ENCODE measurements around the gene PTPRN2. TPM values are rescaled to one million over a fixed set of nuclear protein-coding genes. Genes with fewer than 3 reads are reported as not detected.

PTPRN2 gene
- total and polyA plus RNA-seq, 9 of the 15 experiments (the other 6 are each of a cell fraction or from before 2014, with no cell fraction given), result not detected

- TF ChIP-seq JUND (IDR thresholded peaks at IDR 0.05; ENCODE audit: borderline replicate concordance, low read depth, low read length) (no peak), JUND (tag; IDR thresholded peaks at IDR 0.05; ENCODE audit: borderline replicate concordance, low read depth, low read length) (no peak), SMC3 (conservative IDR thresholded peaks at IDR 0.05; ENCODE audit: insufficient read depth, low read depth, low read length) (no peak), TAF15 (IDR thresholded peaks at IDR 0.05; ENCODE audit: low read depth, low read length) (no peak), FOSL1 (tag; conservative IDR thresholded peaks at IDR 0.05) (no peak)
Observed at GRCh38 chr7:157768198-157768597, 819.4 kb downstream of the PTPRN2 start (continued).

- H3K36me3 ChIP-seq (ENCODE audit: control insufficient read depth, insufficient read depth, low read length), result no peaks in the 10 kb centered on the region
- no peak overlapping the region for H3K9ac ChIP-seq (ENCODE audit: insufficient read depth in 1 of 2, low read depth in 2 of 2, low read length in 2 of 2)
- ATAC-seq (no peak), FAIRE-seq (no peak), DNase-seq (ENCODE audit: extremely low read depth in 1 of 4, low spot score in 3 of 4) (no peak)
- H3K9me3 ChIP-seq (replicated peaks; ENCODE audit: control insufficient read depth, insufficient read depth, low read depth, low read length), result no peaks in the 10 kb centered on the region; the same call in 1 of the 2 replicates
- H3K79me2 ChIP-seq (ENCODE audit: control insufficient read depth, insufficient read depth, low read length), result no peaks in the 10 kb centered on the region
- no peak overlapping the region for H3K4me3 ChIP-seq
- no peaks in the 10 kb centered on the region; the same call in 1 of the 2 replicates for H4K20me1 ChIP-seq (replicated peaks; ENCODE audit: control insufficient read depth, insufficient read depth, low read length)
- POLR2A ChIA-PET, result no interaction called here
- in situ Hi-C loops (cut with MboI), result no loop called here
- H3K9me1 ChIP-seq (ENCODE audit: control insufficient read depth, insufficient read depth, low read length), result no peaks in the 10 kb centered on the region
- H3K4me1 ChIP-seq (replicated peaks in 1 of 2; ENCODE audit: control insufficient read depth in 2 of 2, insufficient read depth in 2 of 2, low read length in 2 of 2), result no peaks in the 10 kb centered on the region; a peak in 1 of 5 replicates
- H3K27me3 ChIP-seq (ENCODE audit: control insufficient read depth in 2 of 2, insufficient read depth in 2 of 2, low read length in 2 of 2), result peaks cover 22 to 57% of the 10 kb centered on the region in 2 experiments
- H3K27ac ChIP-seq (ENCODE audit: extremely low read depth, low read depth, low read length), result no peak overlapping the region
- CTCF ChIA-PET (ENCODE audit: low intra/inter-chr PET ratio), result no interaction called here
- no peak overlapping the region for H2AFZ ChIP-seq (ENCODE audit: low read depth, low read length)
- WGBS (ENCODE audit: insufficient coverage, low coverage, missing lambda C conversion rate), result 1% methylated on average over 14 of the region's 14 CpGs
- H3K4me2 ChIP-seq (ENCODE audit: insufficient read depth, low read length), result no peak overlapping the region
- intact Hi-C loops (cut with micrococcal nuclease), result no loop called here
- BruUV-seq (replicated peaks), result no TSS peak
- TF ChIP-seq ARID1B (IDR thresholded peaks at IDR 0.05) (no peak), POLR2A (conservative IDR thresholded peaks at IDR 0.05) (no peak), DACH1 (IDR thresholded peaks at IDR 0.05; ENCODE audit: partially characterized antibody) (no peak), ZBTB7A (IDR thresholded peaks at IDR 0.05; ENCODE audit: borderline replicate concordance, control insufficient read depth, low read depth, low read length) (no peak), NR2C1 (IDR thresholded peaks at IDR 0.05) (no peak), NR2C1 (tag; IDR thresholded peaks at IDR 0.05) (no peak)
- TF ChIP-seq, protein P1, sequence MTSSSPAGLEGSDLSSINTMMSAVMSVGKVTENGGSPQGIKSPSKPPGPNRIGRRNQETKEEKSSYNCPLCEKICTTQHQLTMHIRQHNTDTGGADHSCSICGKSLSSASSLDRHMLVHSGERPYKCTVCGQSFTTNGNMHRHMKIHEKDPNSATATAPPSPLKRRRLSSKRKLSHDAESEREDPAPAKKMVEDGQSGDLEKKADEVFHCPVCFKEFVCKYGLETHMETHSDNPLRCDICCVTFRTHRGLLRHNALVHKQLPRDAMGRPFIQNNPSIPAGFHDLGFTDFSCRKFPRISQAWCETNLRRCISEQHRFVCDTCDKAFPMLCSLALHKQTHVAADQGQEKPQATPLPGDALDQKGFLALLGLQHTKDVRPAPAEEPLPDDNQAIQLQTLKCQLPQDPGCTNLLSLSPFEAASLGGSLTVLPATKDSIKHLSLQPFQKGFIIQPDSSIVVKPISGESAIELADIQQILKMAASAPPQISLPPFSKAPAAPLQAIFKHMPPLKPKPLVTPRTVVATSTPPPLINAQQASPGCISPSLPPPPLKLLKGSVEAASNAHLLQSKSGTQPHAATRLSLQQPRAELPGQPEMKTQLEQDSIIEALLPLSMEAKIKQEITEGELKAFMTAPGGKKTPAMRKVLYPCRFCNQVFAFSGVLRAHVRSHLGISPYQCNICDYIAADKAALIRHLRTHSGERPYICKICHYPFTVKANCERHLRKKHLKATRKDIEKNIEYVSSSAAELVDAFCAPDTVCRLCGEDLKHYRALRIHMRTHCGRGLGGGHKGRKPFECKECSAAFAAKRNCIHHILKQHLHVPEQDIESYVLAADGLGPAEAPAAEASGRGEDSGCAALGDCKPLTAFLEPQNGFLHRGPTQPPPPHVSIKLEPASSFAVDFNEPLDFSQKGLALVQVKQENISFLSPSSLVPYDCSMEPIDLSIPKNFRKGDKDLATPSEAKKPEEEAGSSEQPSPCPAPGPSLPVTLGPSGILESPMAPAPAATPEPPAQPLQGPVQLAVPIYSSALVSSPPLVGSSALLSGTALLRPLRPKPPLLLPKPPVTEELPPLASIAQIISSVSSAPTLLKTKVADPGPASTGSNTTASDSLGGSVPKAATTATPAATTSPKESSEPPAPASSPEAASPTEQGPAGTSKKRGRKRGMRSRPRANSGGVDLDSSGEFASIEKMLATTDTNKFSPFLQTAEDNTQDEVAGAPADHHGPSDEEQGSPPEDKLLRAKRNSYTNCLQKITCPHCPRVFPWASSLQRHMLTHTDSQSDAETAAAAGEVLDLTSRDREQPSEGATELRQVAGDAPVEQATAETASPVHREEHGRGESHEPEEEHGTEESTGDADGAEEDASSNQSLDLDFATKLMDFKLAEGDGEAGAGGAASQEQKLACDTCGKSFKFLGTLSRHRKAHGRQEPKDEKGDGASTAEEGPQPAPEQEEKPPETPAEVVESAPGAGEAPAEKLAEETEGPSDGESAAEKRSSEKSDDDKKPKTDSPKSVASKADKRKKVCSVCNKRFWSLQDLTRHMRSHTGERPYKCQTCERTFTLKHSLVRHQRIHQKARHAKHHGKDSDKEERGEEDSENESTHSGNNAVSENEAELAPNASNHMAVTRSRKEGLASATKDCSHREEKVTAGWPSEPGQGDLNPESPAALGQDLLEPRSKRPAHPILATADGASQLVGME (CRISPR knock-in tag; IDR thresholded peaks at IDR 0.05), result no peak
Observed at GRCh38 chr7:157767506-157768197, 820.0 kb downstream of the PTPRN2 start.
